ENCODE results near the gene TRH. TPM values are rescaled to one million over a fixed set of nuclear protein-coding genes. Genes with fewer than 3 reads are reported as not detected.

TRH gene
- total and polyA plus RNA-seq, 12 donors, result 0.01 to 0.28 TPM; not detected in 10

DNA sequence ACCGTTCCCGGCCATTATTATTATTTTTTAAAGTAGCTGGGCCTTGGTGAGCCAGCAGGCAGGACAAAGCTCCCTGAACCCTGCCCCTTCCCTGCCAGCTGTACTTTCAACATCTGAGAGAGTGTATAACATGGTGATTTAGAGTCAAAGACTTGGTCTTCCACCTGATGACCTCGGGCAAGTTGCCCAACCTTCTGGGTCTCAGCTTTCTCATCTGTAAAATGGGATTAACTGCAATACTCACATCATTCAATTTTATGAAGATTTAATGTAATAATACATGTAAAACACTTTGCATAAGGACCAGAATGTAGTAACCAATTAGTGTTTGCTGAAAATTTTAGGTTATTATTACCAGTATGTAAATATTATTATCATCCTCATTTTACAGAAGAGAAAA is 11.9 kb upstream of the TRH start:
- DNase-seq, result no peak
- intact Hi-C loops (cut with DNase I), result no loop called here

DNA sequence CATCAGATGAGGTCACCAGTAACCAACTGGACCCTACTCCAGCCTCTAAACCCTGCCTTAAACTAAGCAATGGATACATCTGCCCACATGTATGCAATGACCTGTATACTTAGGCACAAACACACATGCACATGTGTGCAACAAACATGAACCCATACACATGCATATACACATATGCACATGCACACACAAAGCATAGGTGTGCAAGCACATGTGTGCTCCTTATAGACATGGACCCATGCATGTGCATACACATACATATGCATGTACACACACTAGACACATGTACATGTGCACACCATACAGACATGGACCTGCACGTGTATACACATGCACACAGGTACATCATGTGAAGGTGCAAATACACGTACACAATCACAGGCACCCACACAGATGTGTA is 8.6 kb upstream of the TRH start:
- DNase-seq (no peak), ATAC-seq (no peak)
- Histone ChIP-seq H3K4me1 (no peaks in the 10 kb centered on the region), H3K36me3 (no peaks in the 10 kb centered on the region), H3K27me3 (peaks cover 0 to 3% (median 0%) of the 10 kb centered on the region in 7 donors), H3K27ac (no peak overlapping the region), H3K9me3 (no peaks in the 10 kb centered on the region), H3K4me3 (no peak overlapping the region)
- WGBS, 2 donors, result 89 to 97% methylated on average over 2 of the region's 2 CpGs
- intact Hi-C loops (cut with DNase I), result no loop called here
- TF ChIP-seq, protein P1, sequence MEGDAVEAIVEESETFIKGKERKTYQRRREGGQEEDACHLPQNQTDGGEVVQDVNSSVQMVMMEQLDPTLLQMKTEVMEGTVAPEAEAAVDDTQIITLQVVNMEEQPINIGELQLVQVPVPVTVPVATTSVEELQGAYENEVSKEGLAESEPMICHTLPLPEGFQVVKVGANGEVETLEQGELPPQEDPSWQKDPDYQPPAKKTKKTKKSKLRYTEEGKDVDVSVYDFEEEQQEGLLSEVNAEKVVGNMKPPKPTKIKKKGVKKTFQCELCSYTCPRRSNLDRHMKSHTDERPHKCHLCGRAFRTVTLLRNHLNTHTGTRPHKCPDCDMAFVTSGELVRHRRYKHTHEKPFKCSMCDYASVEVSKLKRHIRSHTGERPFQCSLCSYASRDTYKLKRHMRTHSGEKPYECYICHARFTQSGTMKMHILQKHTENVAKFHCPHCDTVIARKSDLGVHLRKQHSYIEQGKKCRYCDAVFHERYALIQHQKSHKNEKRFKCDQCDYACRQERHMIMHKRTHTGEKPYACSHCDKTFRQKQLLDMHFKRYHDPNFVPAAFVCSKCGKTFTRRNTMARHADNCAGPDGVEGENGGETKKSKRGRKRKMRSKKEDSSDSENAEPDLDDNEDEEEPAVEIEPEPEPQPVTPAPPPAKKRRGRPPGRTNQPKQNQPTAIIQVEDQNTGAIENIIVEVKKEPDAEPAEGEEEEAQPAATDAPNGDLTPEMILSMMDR (IDR thresholded peaks at IDR 0.05), result no peak

More for the DNA sequence above, 11.9 kb upstream of the TRH start:
- Histone ChIP-seq H3K9me3 (no peaks in the 10 kb centered on the region), H3K27me3 (peaks cover 0 to 3% (median 0%) of the 10 kb centered on the region in 7 donors), H3K4me3 (no peak overlapping the region), H3K36me3 (no peaks in the 10 kb centered on the region), H3K27ac (no peak overlapping the region), H3K4me1 (no peaks in the 10 kb centered on the region)
- 82 to 83% methylated on average over 3 of the region's 3 CpGs for WGBS, 2 donors
- no peak for ATAC-seq
- TF ChIP-seq, protein P1 (IDR thresholded peaks at IDR 0.05), result no peak

DNA sequence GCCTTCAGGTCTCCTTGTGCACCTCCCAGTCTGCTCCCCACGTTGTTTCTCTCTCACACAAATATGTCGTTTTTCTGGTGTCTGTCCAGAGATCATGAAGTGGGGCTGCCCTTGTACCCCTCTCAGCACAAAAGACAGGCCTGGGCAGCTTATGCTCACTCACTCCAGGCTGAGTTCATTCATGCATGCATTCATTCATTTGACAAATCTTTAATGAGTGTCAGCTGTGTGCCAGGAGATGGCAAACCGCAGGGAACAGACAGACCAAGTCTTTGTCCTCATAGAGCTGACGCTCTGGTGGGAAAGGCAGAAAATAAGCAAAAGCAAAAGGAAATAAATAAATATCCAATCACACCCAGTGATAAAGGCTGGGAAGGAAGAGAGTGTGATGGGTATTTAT is 7.6 kb upstream of the TRH start:
- no peaks in the 10 kb centered on the region for H3K9me3 ChIP-seq
- H3K4me3 ChIP-seq, result no peak overlapping the region
- H3K36me3 ChIP-seq, result no peaks in the 10 kb centered on the region
- no peak overlapping the region for H3K27ac ChIP-seq
- TF ChIP-seq, protein P1 (IDR thresholded peaks at IDR 0.05), result no peak
- no peaks in the 10 kb centered on the region for H3K4me1 ChIP-seq
- intact Hi-C loops (cut with DNase I), result no loop called here
- no peak for ATAC-seq
- whole genome bisulfite sequencing, 2 donors, result 69 to 80% methylated on average over 4 of the region's 4 CpGs
- peaks cover 0 to 3% (median 0%) of the 10 kb centered on the region in 7 donors for H3K27me3 ChIP-seq
- no peak for DNase-seq

DNA sequence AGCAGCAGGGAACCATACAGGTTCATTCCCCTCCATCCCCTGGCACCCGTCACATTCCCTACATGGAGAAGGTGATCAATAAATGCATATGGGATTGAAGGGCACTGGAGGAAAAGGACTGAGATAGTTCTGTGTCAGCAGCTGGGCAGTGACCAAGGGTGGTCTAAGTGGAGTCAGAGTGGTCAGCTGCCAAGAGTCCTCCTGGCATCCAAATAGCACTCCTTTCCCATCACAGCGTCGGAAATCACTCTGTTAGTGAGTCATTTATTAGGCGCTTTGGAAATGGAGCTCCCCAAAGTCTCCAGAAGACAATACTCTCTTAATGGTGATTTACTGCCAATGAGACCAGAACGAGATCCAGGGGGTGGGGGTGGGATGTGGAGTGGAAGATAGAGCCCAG is 6.8 kb upstream of the TRH start:
- Histone ChIP-seq H3K27me3 (peaks cover 0 to 4% (median 0%) of the 10 kb centered on the region in 7 donors), H3K4me1 (no peaks in the 10 kb centered on the region), H3K9me3 (no peaks in the 10 kb centered on the region), H3K36me3 (no peaks in the 10 kb centered on the region), H3K4me3 (no peak overlapping the region), H3K27ac (no peak overlapping the region)
- ATAC-seq (no peak), DNase-seq (no peak)
- 80 to 82% methylated on average over 5 of the region's 5 CpGs for WGBS, 2 donors
- intact Hi-C loops (cut with DNase I), result no loop called here
- TF ChIP-seq, protein P1 (IDR thresholded peaks at IDR 0.05), result no peak
